A673 (cell line): Measurements from ENCODE around the gene PTPN1. TPM values are rescaled to one million over a fixed set of nuclear protein-coding genes. Genes with fewer than 3 reads are reported as not detected.

Experiments
- BruUV-seq: library from RNA; stranded (reverse); fragments of 400-500 nt; replicated peaks from 2 replicates; lab custom pipeline; 2021; lab: Mats Ljungman, UMichigan
- CTCF ChIA-PET: fragments of 300-600 bp; sonication (Branson Sonifier 250); formaldehyde crosslinking; loops from one replicate; lab custom pipeline; 2022; ENCODE audit warnings: antibody characterized with exemption; lab: Charles Lee
- POLR2A ChIA-PET: fragments of 300-600 bp; sonication (Branson Sonifier 250); formaldehyde crosslinking; loops from one replicate; lab custom pipeline; 2022; ENCODE audit warnings: antibody characterized with exemption; ENCODE audit not compliant: low non-redundant PET; lab: Charles Lee
- DNase-seq: peaks from one replicate; pipeline ENCODE4 v3.0.0-alpha.2; 2015; ENCODE audit warnings: low spot score
- H3K27ac ChIP-seq: fragments of 200-600 bp; sonication (generic); 2 replicates; pipeline ENCODE4 v1.5.1; 2016; ENCODE audit warnings: mixed run types, low read depth, mild to moderate bottlenecking, mixed read lengths, antibody characterized with exemption, low read length; ENCODE audit not compliant: poor library complexity, severe bottlenecking
- H3K27me3 ChIP-seq: fragments of 200-600 bp; sonication (generic); replicated peaks from 2 replicates; pipeline ENCODE4 v1.6.1; 2017; ENCODE audit warnings: mixed run types, low read depth, mild to moderate bottlenecking, mixed read lengths, antibody characterized with exemption, low read length; ENCODE audit not compliant: insufficient read depth, poor library complexity
- H3K36me3 ChIP-seq: fragments of 200-600 bp; sonication (generic); 2 replicates; pipeline ENCODE4 v1.6.1; 2016; ENCODE audit warnings: mixed run types, mild to moderate bottlenecking, mixed read lengths, antibody characterized with exemption, low read length; ENCODE audit not compliant: insufficient read depth, poor library complexity, severe bottlenecking
- H3K4me1 ChIP-seq: fragments of 200-600 bp; sonication (generic); 2 replicates; pipeline ENCODE4 v1.6.1; 2017; ENCODE audit warnings: mixed run types, mild to moderate bottlenecking, mixed read lengths, antibody characterized with exemption, low read length; ENCODE audit not compliant: insufficient read depth, poor library complexity, severe bottlenecking
- H3K4me3 ChIP-seq: fragments of 200-600 bp; sonication (generic); 2 replicates; pipeline ENCODE4 v1.5.1; 2016; ENCODE audit warnings: low read depth, mixed run types, mild to moderate bottlenecking, mixed read lengths, low read length; ENCODE audit not compliant: poor library complexity, severe bottlenecking
- H3K9me3 ChIP-seq: fragments of 200-600 bp; sonication (generic); 2 replicates; pipeline ENCODE4 v1.6.1; 2016; ENCODE audit warnings: mixed run types, low read depth, mild to moderate bottlenecking, mixed read lengths, antibody characterized with exemption, low read length; ENCODE audit not compliant: poor library complexity, severe bottlenecking
- EZH2 ChIP-seq: fragments of 200-600 bp; sonication (generic); IDR thresholded peaks from 2 replicates; pipeline ENCODE4 v1.6.1; 2017; ENCODE audit warnings: borderline replicate concordance, low read depth, mild to moderate bottlenecking, mixed read lengths, antibody characterized with exemption, low read length; ENCODE audit not compliant: poor library complexity, severe bottlenecking
- intact Hi-C: fragments of 100-400 bp; cut with micrococcal nuclease; formaldehyde crosslinking; loops from one replicate; pipeline ENCODE4 v1.10.0; 2022; ENCODE audit not compliant: unreplicated experiment
- total RNA-seq: library from RNA; stranded (reverse); gene quantifications from 2 replicates; pipeline ENCODE4 v1.2.3, GENCODE V29; 2021
- TF ChIP-seq, protein P1 (sequence below): fragments of 300-800, 200-600 bp; sonication (generic); conservative IDR thresholded peaks from 2 replicates; pipeline ENCODE4 v1.5.1; 2017; ENCODE audit warnings: low read depth, mild to moderate bottlenecking, antibody characterized with exemption, low read length, moderate library complexity, mixed read lengths

PTPN1 gene
- total RNA-seq, 1 experiment from 2014 or later, result 47.4 TPM

DNA sequence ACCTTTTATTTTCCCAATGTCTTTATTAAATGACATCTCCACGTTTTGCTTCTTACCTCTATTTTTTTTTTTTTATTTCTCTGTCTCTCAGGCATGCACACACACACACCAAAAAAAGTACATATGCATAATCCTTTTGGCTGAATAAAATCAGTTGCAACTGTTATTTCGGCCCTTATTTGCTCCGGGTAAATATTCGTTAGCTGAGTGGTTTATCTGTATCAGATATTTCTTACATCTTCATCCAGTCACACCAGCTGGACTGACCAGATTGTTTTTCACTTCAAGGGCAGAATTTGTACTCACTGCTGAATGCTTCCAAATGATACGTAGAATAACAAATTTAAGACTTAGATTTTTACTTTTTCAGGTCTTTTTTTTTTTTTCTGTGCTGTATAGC, 45.5 kb downstream of the PTPN1 start:
- intact Hi-C loops, result no loop called here
- CTCF ChIA-PET, result interaction anchor here (0.6 kb wide), 1 partner anchor 368 kb away, joined by 5 read pairs; no protein-coding TSS in a partner anchor
- no peak for TF ChIP-seq EZH2
- TF ChIP-seq, protein P1, sequence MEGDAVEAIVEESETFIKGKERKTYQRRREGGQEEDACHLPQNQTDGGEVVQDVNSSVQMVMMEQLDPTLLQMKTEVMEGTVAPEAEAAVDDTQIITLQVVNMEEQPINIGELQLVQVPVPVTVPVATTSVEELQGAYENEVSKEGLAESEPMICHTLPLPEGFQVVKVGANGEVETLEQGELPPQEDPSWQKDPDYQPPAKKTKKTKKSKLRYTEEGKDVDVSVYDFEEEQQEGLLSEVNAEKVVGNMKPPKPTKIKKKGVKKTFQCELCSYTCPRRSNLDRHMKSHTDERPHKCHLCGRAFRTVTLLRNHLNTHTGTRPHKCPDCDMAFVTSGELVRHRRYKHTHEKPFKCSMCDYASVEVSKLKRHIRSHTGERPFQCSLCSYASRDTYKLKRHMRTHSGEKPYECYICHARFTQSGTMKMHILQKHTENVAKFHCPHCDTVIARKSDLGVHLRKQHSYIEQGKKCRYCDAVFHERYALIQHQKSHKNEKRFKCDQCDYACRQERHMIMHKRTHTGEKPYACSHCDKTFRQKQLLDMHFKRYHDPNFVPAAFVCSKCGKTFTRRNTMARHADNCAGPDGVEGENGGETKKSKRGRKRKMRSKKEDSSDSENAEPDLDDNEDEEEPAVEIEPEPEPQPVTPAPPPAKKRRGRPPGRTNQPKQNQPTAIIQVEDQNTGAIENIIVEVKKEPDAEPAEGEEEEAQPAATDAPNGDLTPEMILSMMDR, result no peak

DNA sequence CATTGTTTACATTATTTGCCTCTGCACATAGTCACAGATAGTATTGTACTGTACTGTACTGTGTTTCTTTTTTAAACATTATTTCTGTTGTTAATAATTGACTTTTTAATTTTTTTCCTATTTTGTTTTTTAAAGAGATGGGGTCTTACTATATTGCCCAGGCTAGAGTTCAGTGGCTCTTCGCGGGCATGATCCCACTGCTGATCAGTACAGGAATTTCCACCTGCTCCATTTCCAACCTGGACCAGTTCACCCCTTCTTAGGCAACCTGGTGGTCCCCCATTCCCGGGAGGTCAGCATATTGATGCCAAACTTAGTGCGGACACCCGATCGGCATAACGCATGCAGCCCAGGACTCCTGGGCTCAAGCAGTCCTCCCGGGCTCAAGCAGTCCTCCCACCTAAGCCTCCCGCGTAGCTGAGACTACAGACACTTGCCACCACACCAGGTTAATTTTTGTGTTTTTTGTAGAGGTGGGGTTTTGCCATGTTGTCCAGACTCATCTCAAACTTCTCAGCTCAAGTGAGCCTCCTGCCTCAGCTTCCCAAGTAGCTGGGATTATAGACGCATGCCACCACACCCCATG, 47.5 kb downstream of the PTPN1 start:
- BruUV-seq, result no TSS peak
- intact Hi-C loops, result no loop called here
- Histone ChIP-seq H3K36me3 (no peaks in the 10 kb centered on the region), H3K27me3 (no peaks in the 10 kb centered on the region), H3K4me1 (peaks cover 30% of the 10 kb centered on the region), H3K4me3 (no peak overlapping the region), H3K27ac (no peak overlapping the region), H3K9me3 (peaks cover 3% of the 10 kb centered on the region)
- DNase-seq, result no peak
- TF ChIP-seq, protein P1, result no peak
- TF ChIP-seq EZH2, result no peak
- POLR2A ChIA-PET, result no interaction called here
- CTCF ChIA-PET, result no interaction called here

More for the DNA sequence above, 45.5 kb downstream of the PTPN1 start:
- Histone ChIP-seq H3K4me1 (peaks cover 10% of the 10 kb centered on the region), H3K4me3 (no peak overlapping the region), H3K27me3 (no peaks in the 10 kb centered on the region), H3K36me3 (no peaks in the 10 kb centered on the region), H3K27ac (no peak overlapping the region), H3K9me3 (peaks cover 3% of the 10 kb centered on the region)
- no TSS peak for BruUV-seq
- no peak for DNase-seq
- POLR2A ChIA-PET, result no interaction called here

DNA sequence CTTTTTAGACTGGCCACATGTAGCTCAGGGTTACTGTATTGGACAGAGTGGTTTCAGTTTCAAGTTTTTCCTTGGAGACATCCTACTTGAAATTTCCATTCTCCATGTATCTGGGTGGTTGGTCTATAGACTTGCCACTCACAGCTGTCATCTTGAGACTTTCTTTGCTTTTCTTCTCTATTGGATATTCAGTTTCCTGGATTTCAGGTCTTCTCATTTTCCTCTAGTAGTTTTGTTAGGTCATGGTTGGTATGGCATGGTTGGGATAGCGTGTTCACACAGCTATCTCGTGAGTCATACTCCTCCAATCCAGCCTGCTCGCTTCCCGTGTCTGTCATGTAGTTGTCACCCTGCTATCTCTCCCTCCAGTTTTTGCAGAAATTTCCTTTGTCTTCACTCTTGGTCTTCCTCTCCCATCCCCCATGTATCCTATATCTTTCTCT, 48.3 kb downstream of the PTPN1 start:
- H3K4me1 ChIP-seq, result peaks cover 31% of the 10 kb centered on the region
- ChIA-PET POLR2A (interaction anchor here (0.5 to 0.6 kb wide), 2 partner anchors 19 to 26 kb away, joined by 3 to 18 read pairs; no protein-coding TSS in a partner anchor), CTCF (no interaction called here)
- no TSS peak for BruUV-seq
- H3K9me3 ChIP-seq, result peaks cover 3% of the 10 kb centered on the region
- H3K27ac ChIP-seq, result no peak overlapping the region
- peaks cover 6% of the 10 kb centered on the region for H3K36me3 ChIP-seq
- H3K27me3 ChIP-seq, result no peaks in the 10 kb centered on the region
- DNase-seq, result no peak
- H3K4me3 ChIP-seq, result no peak overlapping the region
- intact Hi-C loops, result no loop called here
- TF ChIP-seq EZH2, result no peak
- TF ChIP-seq, protein P1, result no peak
